HepG2 (cell line): ENCODE measurements around the gene NAV2. TPM values are rescaled to one million over a fixed set of nuclear protein-coding genes. Genes with fewer than 3 reads are reported as not detected.

ENCODE experiments used
- ATAC-seq: fragments of 200-7000 bp; cut with Tn5 transposase; 3 replicates; pipeline ENCODE4 v1.9.1; 2020; ENCODE audit warnings: mild to moderate bottlenecking, moderate library complexity
- BruUV-seq: library from RNA; stranded (reverse); fragments of 400-500 nt; replicated peaks from 2 replicates; lab custom pipeline; 2021; lab: Mats Ljungman, UMichigan
- CTCF ChIA-PET: fragments of 300-600 bp; formaldehyde crosslinking; extraction: SDS; loops from one replicate; lab custom pipeline; 2021; ENCODE audit warnings: low total read pairs, inconsistent platforms, low intra/inter-chr PET ratio; lab: Yijun Ruan, JAX
- POLR2A ChIA-PET: fragments of 350-600 bp; sonication (Branson Sonifier 250); formaldehyde crosslinking; loops from one replicate; lab custom pipeline; 2020; ENCODE audit warnings: antibody characterized with exemption, inconsistent platforms; lab: Yijun Ruan, JAX
- DNase-seq: peaks from one replicate; pipeline ENCODE4 v3.0.0-alpha.2; 2015; ENCODE audit warnings: low spot score
- FAIRE-seq: peaks from 3 replicates; lab custom pipeline; 2011; peaks lifted over from hg19 to GRCh38; lab: Jason Lieb, UNC
- H2AFZ ChIP-seq: one replicate; pipeline ENCODE4 v1.6.1; 2011; ENCODE audit warnings: low read length, inconsistent platforms
- H3K27ac ChIP-seq: fragments of 300-600 bp; 3 replicates; pipeline ENCODE4 v1.8.0; 2011; ENCODE audit warnings: mixed run types, mild to moderate bottlenecking, mixed read lengths, low read length, inconsistent platforms; ENCODE audit not compliant: insufficient read depth; ENCODE audit errors: extremely low read length
- H3K27me3 ChIP-seq, 2 experiments: fragments of 200-600 bp in 1 of 2; 2 replicates in 1 of 2; 3 replicates in 1 of 2; pipeline versions ENCODE4 v1.6.0 to v1.8.0; 2011; ENCODE audit warnings: low read length in 2 of 2, mild to moderate bottlenecking in 2 of 2, moderate library complexity in 2 of 2, inconsistent platforms in 1 of 2; ENCODE audit not compliant: insufficient read depth in 2 of 2, control insufficient read depth in 1 of 2
- H3K36me3 ChIP-seq, 2 experiments: fragments of 200-600 bp in 1 of 2; replicated peaks in 1 of 2; 2 replicates in 1 of 2; 3 replicates in 1 of 2; pipeline versions ENCODE4 v1.5.1 to v1.8.0; 2011; ENCODE audit warnings: low read length in 2 of 2, inconsistent platforms in 1 of 2; ENCODE audit not compliant: insufficient read depth in 2 of 2, control insufficient read depth in 1 of 2
- H3K4me1 ChIP-seq: 2 replicates; pipeline ENCODE4 v1.5.1; 2012; ENCODE audit warnings: low read length, inconsistent platforms; ENCODE audit not compliant: insufficient read depth
- H3K4me2 ChIP-seq: 2 replicates; pipeline ENCODE4 v1.6.0; 2011; ENCODE audit warnings: low read depth, low read length, inconsistent platforms
- H3K4me3 ChIP-seq, 3 experiments: fragments of 200-600 bp in 1 of 3; sonication (generic), shearing (Covaris generic) in 1 of 3; replicated peaks in 1 of 3; 2 replicates each; pipeline ENCODE4 v1.5.1; 2011 to 2016; ENCODE audit warnings: low read length in 3 of 3, inconsistent platforms in 2 of 3, low read depth in 2 of 3, mild to moderate bottlenecking in 2 of 3, control low read depth in 1 of 3, mixed read lengths in 1 of 3; ENCODE audit not compliant: insufficient read depth in 1 of 3
- H3K79me2 ChIP-seq: one replicate; pipeline ENCODE4 v1.6.1; 2011; ENCODE audit warnings: low read length, inconsistent platforms; ENCODE audit not compliant: insufficient read depth
- H3K9ac ChIP-seq: 2 replicates; pipeline ENCODE4 v1.6.0; 2011; ENCODE audit warnings: mild to moderate bottlenecking, low read depth, low read length, inconsistent platforms; ENCODE audit not compliant: insufficient read depth
- H3K9me3 ChIP-seq: 2 replicates; pipeline ENCODE4 v1.5.1; 2012; ENCODE audit warnings: mild to moderate bottlenecking, low read length
- H4K20me1 ChIP-seq: 2 replicates; pipeline ENCODE4 v1.6.0; 2011; ENCODE audit warnings: inconsistent platforms, mild to moderate bottlenecking, low read length, moderate library complexity; ENCODE audit not compliant: insufficient read depth
- ATF7-NPFF ChIP-seq: sonication (generic); formaldehyde crosslinking; IDR thresholded peaks from 2 replicates; pipeline ENCODE4 v1.8.1; 2023; ENCODE audit warnings: mild to moderate bottlenecking, low read depth, missing genetic modification reagents, moderate library complexity
- BCL3 ChIP-seq: sonication (generic); formaldehyde crosslinking; IDR thresholded peaks from 2 replicates; pipeline ENCODE4 v1.5.1; 2020; ENCODE audit warnings: mild to moderate bottlenecking, missing genetic modification reagents, moderate library complexity
- CSRNP2 ChIP-seq: sonication (generic); formaldehyde crosslinking; conservative IDR thresholded peaks from 2 replicates; pipeline ENCODE4 v1.8.0; 2022; ENCODE audit warnings: low read depth, missing genetic modification reagents
- IRX3 ChIP-seq: sonication (generic); formaldehyde crosslinking; IDR thresholded peaks from 2 replicates; pipeline ENCODE4 v1.8.1; 2023; ENCODE audit warnings: mild to moderate bottlenecking, low read depth, missing genetic modification reagents, borderline replicate concordance
- JUND ChIP-seq: sonication (generic); formaldehyde crosslinking; IDR thresholded peaks from 2 replicates; pipeline ENCODE4 v1.8.0; 2022; ENCODE audit warnings: mild to moderate bottlenecking, missing genetic modification reagents
- KLF12 ChIP-seq: sonication (generic); formaldehyde crosslinking; IDR thresholded peaks from 2 replicates; pipeline ENCODE4 v1.4.0; 2020; ENCODE audit warnings: missing genetic modification reagents, borderline replicate concordance
- KLF9 ChIP-seq: IDR thresholded peaks from 2 replicates; pipeline ENCODE4 v1.6.1; 2016; ENCODE audit warnings: low read depth
- MED13 ChIP-seq: sonication (generic); formaldehyde crosslinking; IDR thresholded peaks from 2 replicates; pipeline ENCODE4 v1.5.0; 2020; ENCODE audit warnings: missing genetic modification reagents
- MED8 ChIP-seq: sonication (generic); formaldehyde crosslinking; IDR thresholded peaks from 2 replicates; pipeline ENCODE4 v1.8.1; 2023; ENCODE audit warnings: mild to moderate bottlenecking, missing genetic modification reagents; ENCODE audit not compliant: insufficient replicate concordance
- NRL ChIP-seq: sonication (generic); formaldehyde crosslinking; IDR thresholded peaks from 2 replicates; pipeline ENCODE4 v1.5.0; 2020; ENCODE audit warnings: missing genetic modification reagents, mild to moderate bottlenecking, moderate library complexity, borderline replicate concordance
- SIX4 ChIP-seq: sonication (generic); formaldehyde crosslinking; IDR thresholded peaks from 2 replicates; pipeline ENCODE4 v1.4.0; 2020; ENCODE audit warnings: missing genetic modification reagents
- ZBTB42 ChIP-seq: sonication (generic); formaldehyde crosslinking; IDR thresholded peaks from 2 replicates; pipeline ENCODE4 v1.5.0; 2020; ENCODE audit warnings: mild to moderate bottlenecking, missing genetic modification reagents
- ZNF619 ChIP-seq: sonication (generic); formaldehyde crosslinking; IDR thresholded peaks from 2 replicates; pipeline ENCODE4 v1.4.0; 2020; ENCODE audit warnings: mild to moderate bottlenecking, missing genetic modification reagents
- ZNF747 ChIP-seq: sonication (generic); formaldehyde crosslinking; IDR thresholded peaks from 2 replicates; pipeline ENCODE4 v1.8.1; 2023; ENCODE audit warnings: missing genetic modification reagents, mild to moderate bottlenecking, borderline replicate concordance
- ZNF766 ChIP-seq: sonication (generic); formaldehyde crosslinking; IDR thresholded peaks from 2 replicates; pipeline ENCODE4 v1.5.0; 2020; ENCODE audit warnings: missing genetic modification reagents, borderline replicate concordance
- ZNF770 ChIP-seq: sonication (generic); formaldehyde crosslinking; IDR thresholded peaks from 2 replicates; pipeline ENCODE4 v1.5.0; 2020; ENCODE audit warnings: mild to moderate bottlenecking, missing genetic modification reagents
- WGBS: methylation state at CpG from one replicate; pipeline ENCODE4 v1.1.6; 2017; ENCODE audit warnings: low lambda C conversion rate; 5-methylcytosine and 5-hydroxymethylcytosine counted together
- in situ Hi-C: cut with HindIII; loops from 2 replicates; pipeline ENCODE4 v1.10.0; 2017; ENCODE audit warnings: low pct_unique_long_range_greater_than_20kb; ENCODE audit not compliant: extremely low pct_ligation_motif_present
- intact Hi-C: fragments of 100-400 bp; cut with micrococcal nuclease; formaldehyde crosslinking; loops from one replicate; pipeline ENCODE4 v1.10.0; 2022; ENCODE audit not compliant: unreplicated experiment
- polyA plus RNA-seq, 8 experiments: library from polyadenylated mRNA; depleted of rRNA in 3 of 8; stranded (reverse) in 7 of 8; unstranded in 1 of 8; fragments of >200 nt; fragmentation: Illumina TruSeq in 4 of 8; extraction: Trizol in 4 of 8; gene quantifications; 2 replicates each; pipeline versions ENCODE4 v1.2.1 to v1.2.3, GENCODE V29; 2011 to 2016; ENCODE audit warnings: low read depth in 4 of 8, missing spikeins in 1 of 8, mixed read lengths in 1 of 8; ENCODE audit not compliant: insufficient read depth in 1 of 8
- total RNA-seq, 5 experiments: library from RNA; depleted of rRNA; stranded (reverse); fragments of >200 nt; fragmentation: Illumina TruSeq; extraction: Trizol; gene quantifications; 2 replicates each; pipeline ENCODE4 v1.2.3, GENCODE V29; 2016; ENCODE audit warnings: low read depth in 1 of 5
- TF ChIP-seq, protein P1 (sequence below): sonication (generic); formaldehyde crosslinking; IDR thresholded peaks from 2 replicates; pipeline ENCODE4 v1.5.0; 2020; ENCODE audit warnings: missing genetic modification reagents

The NAV2 gene
- total and polyA plus RNA-seq, 2 of the 13 experiments (the other 11 are each of a cell fraction or from before 2014, with no cell fraction given): 9.3 to 34.6 TPM

DNA sequence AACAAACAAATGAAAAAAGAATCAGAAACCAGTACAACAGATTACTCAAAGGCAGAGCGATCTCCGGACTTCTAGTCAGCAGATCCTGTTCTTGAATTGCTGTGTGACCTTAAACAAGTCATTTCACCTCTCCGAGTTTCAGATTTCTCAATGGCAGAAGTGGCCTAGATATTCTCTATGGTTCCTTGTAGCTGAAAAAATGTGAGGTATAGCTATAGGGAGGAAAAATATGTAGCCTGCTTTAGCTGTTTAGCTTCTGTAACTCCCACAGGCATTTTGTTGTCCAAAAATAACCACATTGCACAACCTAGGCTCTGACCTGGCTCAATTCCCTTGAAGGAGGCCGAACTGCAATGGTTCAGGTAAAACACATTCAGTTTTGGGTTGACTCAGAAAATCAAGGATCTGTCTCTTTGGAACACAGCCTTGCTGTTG is 347.0 kb downstream of the NAV2 start:
- H3K4me3 ChIP-seq: no peak overlapping the region
- no peaks in the 10 kb centered on the region for H3K27me3 ChIP-seq
- H2AFZ ChIP-seq: no peak overlapping the region
- H3K27ac ChIP-seq: no peak overlapping the region
- BruUV-seq: no TSS peak
- no peak for TF ChIP-seq ZNF619 (CRISPR knock-in tag)
- TF ChIP-seq CSRNP2 (CRISPR knock-in tag): no peak
- TF ChIP-seq SIX4 (CRISPR knock-in tag): no peak
- no peak for TF ChIP-seq ZBTB42 (CRISPR knock-in tag)
- TF ChIP-seq, protein P1, sequence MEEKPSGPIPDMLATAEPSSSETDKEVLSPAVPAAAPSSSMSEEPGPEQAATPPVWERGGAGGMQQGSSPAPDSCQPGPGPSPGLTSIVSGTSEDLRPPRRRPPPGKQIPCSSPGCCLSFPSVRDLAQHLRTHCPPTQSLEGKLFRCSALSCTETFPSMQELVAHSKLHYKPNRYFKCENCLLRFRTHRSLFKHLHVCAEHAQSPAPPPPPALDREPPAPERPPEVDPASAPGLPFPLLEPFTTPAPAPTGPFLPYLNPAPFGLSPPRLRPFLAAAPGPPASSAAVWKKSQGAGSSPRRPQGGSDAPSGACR (CRISPR knock-in tag): no peak
- no peak for TF ChIP-seq MED8 (CRISPR knock-in tag)
- no peak for TF ChIP-seq BCL3 (CRISPR knock-in tag)
- no peak for TF ChIP-seq JUND (CRISPR knock-in tag)
- TF ChIP-seq ZNF766 (CRISPR knock-in tag): no peak
- TF ChIP-seq KLF9 (CRISPR knock-in tag): no peak
- no peak for TF ChIP-seq ATF7-NPFF (CRISPR knock-in tag)
- no peak for TF ChIP-seq KLF12 (CRISPR knock-in tag)
- TF ChIP-seq NRL: no peak
- TF ChIP-seq MED13 (CRISPR knock-in tag): no peak
- TF ChIP-seq ZNF770: no peak
- no peak for TF ChIP-seq IRX3 (CRISPR knock-in tag)
- TF ChIP-seq ZNF747 (CRISPR knock-in tag): no peak
- ChIA-PET POLR2A (no interaction called here), CTCF (no interaction called here)
- H3K9ac ChIP-seq: no peak overlapping the region
- H4K20me1 ChIP-seq: no peaks in the 10 kb centered on the region
- H3K36me3 ChIP-seq: peaks cover 42 to 87% of the 10 kb centered on the region in 2 experiments
- over 99% methylated on average over 4 of the region's 4 CpGs for WGBS
- no peaks in the 10 kb centered on the region for H3K9me3 ChIP-seq
- no peaks in the 10 kb centered on the region for H3K79me2 ChIP-seq
- intact Hi-C loops (no loop called here), in situ Hi-C loops (no loop called here)
- H3K4me2 ChIP-seq: no peak overlapping the region
- FAIRE-seq (no peak), ATAC-seq (no peak), DNase-seq (no peak)
- no peaks in the 10 kb centered on the region for H3K4me1 ChIP-seq
